HG02970 (cell line): ENCODE measurements around the gene SLC48A1.

Experiments
- ATAC-seq: cut with Tn5 transposase; IDR thresholded peaks from one replicate; pipeline ENCODE4 v1.9.1; 2021; ENCODE audit warnings: mild to moderate bottlenecking, moderate library complexity, moderate number of reproducible peaks; ENCODE audit not compliant: unreplicated experiment, low FRiP score

Gene SLC48A1

GRCh38 chr12:47743311-47743860 lies 29.7 kb upstream of the SLC48A1 start:
- no peak for ATAC-seq

DNA sequence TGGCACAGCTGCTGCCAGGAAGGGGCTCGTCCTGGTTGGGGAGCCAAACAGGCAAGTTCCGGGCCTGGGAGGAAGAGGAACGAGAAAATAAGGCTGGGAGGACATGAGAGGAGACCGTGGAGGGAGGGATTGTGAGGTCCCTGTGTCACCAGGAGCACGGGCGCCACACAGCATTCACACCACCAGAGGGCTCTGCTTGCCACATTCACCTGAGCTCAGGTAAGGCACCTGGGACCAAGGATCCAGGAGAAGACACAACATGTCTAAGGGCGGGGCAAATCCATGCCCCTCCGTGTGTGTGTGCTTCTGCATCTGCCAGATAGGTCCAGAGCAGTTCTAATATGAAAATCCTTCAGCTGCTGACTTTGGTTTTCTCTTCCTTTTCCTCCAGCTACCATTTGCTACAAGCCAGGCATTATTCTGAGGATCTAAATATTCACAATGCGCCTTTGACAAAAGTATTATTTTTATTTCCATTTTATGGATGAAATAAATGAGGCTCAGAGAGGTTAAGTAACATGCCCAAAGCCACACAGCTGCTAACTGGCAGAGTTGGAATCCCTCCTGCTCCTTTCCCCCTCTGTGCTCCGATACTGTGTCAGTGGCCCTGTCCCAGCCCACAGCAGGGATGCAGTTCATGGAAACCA lies 28.9 kb upstream of the SLC48A1 start:
- no peak for ATAC-seq

DNA sequence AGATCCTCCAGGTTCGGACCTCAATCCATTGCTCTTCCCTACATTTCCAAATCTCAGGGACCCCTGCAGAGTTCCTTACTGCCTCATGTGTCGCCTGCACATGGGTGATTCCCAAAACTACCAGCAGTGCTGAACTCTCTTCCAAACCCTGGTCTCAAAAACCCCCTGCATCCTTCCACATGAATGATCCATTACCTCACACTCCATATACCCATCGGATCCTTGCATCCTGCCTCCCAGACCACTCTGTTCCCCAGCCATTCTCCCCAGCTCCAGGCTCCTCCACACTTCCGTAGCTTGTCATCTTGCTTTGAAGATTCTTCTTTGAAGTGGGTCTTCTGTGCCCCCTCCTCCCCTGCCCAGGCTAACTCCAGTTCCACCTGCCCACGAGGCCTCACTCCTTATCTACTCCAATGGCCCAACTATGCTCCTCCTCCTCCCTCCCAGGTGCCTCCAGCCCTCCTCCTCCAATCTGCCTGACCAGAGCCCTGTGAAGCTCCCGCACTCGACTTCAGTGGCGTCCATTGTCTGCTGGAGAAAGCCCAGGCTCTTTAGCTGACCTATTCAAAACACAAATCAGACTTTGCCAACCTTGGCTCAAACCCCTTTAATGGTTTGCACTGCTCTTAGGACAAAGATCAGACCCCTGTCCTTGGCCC lies 28.1 kb upstream of the SLC48A1 start:
- no peak for ATAC-seq

GRCh38 chr12:47745485-47746041 lies 27.5 kb upstream of the SLC48A1 start:
- ATAC-seq: no peak

GRCh38 chr12:47746073-47746472 lies 27.0 kb upstream of the SLC48A1 start:
- ATAC-seq: no peak

GRCh38 chr12:47746523-47746922 lies 26.5 kb upstream of the SLC48A1 start:
- no peak for ATAC-seq

DNA sequence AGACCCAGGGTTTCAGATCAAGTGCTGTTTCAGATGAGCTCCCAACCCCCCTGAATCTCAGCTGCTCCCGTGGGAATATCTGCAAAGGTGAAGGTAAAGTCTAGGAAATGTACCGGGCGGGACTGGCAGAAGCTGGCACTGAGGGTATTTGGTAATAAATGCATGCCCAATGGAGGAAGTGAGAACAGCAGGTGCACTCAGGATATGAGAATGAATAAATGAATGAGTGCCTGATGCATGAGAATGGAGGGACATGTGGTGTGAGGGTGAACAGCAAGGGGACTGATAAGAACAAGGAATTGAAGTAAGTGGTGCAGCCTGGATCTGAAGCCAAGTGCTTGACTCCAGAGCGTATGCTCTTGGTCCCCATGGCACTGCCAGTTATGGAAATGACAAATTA lies 25.9 kb upstream of the SLC48A1 start:
- no peak for ATAC-seq

- no peak for ATAC-seq
Observed at GRCh38 chr12:47747596-47748506, 25.2 kb upstream of the SLC48A1 start.

DNA sequence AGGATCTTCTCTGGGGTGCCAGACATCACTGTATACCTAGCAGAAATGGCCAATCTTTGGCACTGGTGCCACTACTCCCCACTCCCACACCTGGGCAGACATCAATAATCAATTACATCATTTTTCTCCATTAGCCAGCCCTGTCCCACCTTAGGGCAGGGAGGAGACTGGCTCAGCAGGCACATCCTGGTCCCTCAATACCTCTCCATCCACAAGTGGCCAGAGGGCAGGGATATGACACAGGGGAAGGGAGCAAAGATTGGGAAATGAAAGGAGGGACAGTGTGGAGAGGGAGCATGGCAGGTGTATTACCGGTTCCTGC lies 24.6 kb upstream of the SLC48A1 start:
- ATAC-seq: no peak

DNA sequence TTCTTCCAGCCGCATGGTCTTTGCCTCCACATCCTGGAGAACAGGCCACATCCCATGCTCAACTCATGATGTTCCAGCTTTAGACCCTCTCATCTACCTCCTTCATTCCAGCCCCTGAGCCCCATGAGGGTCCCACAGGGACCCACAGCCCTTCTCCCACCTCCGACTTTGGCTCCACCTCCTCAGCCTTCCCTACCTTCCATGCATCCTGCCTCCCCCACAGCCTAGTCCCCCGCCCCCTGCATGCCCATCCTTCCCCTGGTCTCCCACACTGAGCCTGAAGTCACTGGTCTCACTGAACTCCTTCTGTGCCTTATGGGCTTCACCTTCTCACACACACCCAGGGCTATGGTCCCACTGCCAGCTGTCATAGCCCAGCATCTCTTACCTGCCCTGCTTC lies 24.1 kb upstream of the SLC48A1 start:
- ATAC-seq: no peak

GRCh38 chr12:47750229-47750798 lies 22.7 kb upstream of the SLC48A1 start:
- ATAC-seq: no peak

DNA sequence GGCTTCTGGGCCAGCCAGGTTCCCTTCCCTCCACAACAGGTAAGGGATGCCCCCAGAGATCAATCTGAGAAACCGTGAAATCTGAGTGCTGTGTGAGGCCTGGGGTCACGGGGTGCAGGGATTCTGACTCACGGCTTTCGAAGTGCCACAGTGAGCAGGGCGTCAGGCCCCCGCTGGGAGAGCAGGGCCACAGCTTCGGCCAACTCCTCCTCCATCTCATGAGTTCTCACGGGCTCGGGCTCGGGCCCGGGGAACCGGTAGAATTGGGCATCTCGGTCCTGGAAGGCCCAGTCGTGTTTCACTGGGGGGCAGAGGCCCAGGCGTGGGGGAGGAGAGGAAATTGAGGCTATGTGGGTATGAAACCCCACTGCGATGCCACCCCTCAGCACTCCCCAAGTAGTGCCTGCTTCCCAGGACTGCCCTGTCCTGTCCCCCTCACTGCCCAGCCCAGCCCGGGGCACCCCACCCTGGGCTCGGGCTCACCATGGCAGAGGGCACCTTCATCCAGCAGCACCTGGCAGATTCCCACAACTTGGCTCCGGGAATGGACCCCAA lies 22.0 kb upstream of the SLC48A1 start:
- ATAC-seq: no peak

DNA sequence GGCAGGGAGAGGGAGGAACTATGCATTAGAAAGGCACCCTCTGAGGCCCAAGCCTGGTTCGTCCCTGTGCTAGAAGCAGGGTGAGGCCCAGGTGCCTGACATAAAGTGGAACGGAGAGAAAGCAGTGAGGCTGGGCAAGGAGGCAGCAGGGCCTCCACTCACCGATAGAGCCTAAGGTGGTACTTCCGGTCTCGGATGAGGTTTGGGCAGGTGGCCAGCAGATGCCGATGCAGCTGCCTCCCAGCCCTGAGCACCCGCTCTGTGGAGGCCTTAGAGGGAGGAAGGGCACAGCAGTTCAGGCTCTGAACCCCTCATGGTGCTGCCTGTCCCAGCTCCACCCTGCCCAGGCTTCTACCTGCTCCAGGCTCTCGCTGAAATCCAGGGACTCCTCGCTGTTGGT lies 21.5 kb upstream of the SLC48A1 start:
- ATAC-seq: no peak

- ATAC-seq: no peak
Observed at GRCh38 chr12:47752121-47752520, 20.9 kb upstream of the SLC48A1 start.

DNA sequence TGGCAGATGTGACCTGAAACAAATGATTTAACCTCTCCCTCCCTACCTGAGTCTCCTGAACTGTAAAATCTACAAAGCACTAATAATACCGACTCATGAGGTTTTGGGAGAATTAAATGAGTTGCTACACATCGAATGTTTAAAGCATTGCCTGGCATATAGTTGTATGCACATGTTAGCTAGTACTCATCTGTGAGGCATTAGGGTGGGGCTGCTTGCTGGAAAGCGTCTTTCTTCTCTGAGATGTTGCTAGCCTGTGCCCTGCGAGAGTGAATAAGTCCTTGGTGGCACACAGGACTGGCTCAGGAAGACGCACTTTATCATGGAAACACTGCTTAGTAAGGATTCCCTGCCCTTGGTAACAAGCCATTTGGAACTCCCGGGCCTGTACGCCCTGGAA lies 20.5 kb upstream of the SLC48A1 start:
- no peak for ATAC-seq

DNA sequence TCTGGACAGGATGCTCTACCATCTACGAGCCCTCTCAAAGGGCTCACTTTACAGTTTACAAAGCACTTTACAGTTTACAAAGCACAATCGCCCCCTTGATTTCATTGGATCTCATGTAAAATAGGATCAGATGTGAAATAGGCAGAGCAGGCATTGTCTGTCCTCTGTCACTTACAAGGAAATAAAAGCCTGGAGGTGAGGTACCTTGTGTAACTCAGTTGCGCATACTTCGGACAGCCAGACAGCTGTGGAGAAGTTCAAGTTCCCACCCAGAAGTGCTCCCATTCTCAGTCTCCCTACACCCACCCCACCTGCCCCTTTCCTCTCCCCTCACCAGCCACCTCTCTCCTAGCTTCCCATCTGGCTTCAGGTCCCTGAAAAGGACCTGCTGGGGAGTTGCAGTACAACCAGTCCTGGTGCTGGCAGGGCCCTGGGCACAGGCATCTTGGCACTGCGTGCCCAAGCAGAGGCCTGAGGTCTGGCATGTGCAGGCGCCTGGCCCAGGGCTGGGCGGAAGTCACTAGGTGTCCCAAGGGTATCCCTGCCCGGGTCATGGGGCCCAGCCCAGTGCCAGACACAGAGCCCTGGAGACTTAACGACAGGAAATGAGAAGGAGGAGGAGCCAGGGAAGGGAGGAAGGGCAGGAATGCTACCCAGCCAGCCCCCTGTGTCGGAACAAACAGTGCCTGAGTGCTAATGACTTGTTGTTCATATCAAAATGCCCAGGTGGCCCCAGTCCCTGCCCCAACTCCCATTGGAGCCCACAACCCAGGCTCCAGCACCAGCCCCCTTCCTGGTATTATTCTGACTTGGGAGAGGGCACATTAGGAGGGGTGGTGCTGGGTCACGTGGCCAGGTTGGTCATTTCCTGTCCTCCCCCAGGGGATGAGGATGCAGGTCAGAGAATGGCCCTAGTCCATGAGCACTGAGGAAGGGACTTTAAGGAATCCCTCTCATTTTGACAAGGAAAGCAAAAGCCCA lies 19.7 kb upstream of the SLC48A1 start:
- ATAC-seq: no peak

DNA sequence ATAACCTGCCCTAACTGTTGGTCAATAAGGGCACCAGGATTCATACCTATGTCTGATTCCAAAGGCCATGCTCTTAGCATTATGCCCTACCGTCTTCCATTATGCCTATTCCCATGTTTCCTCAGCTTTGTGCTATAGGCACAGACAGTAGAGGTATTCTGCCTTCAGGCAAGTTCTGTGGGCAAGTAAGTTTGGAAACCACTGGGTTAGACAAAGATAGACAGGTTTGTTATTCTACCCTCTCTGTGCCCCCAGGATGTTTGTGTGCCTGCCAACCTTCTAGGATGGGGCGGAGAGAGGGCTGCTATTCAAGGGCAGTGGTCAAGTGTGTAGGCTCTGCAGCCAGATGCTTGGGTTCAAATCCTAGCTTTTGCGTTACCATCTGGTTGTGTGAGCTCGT lies 18.9 kb upstream of the SLC48A1 start:
- no peak for ATAC-seq

GRCh38 chr12:47754881-47755280 lies 18.2 kb upstream of the SLC48A1 start:
- no peak for ATAC-seq
